Suprapubic skin (tissue), 4 donors: ENCODE results near the gene FRMD4B. TPM values are rescaled to one million over a fixed set of nuclear protein-coding genes. Genes with fewer than 3 reads are reported as not detected.

Experiments
- DNase-seq, 2 donors: peaks; one replicate each; pipeline ENCODE4 v3.0.0-alpha.2; 2019; ENCODE audit warnings: low spot score in 2 of 2
- H3K27ac ChIP-seq: fragments of 200-600 bp; sonication (generic); one replicate; pipeline ENCODE4 v1.5.1; 2019
- H3K27me3 ChIP-seq: fragments of 200-600 bp; sonication (generic); one replicate; pipeline ENCODE4 v1.5.1; 2019
- H3K36me3 ChIP-seq: fragments of 200-600 bp; sonication (generic); one replicate; pipeline ENCODE4 v1.5.1; 2019
- H3K4me1 ChIP-seq: fragments of 200-600 bp; sonication (generic); one replicate; pipeline ENCODE4 v1.5.1; 2019
- H3K4me3 ChIP-seq: fragments of 200-600 bp; sonication (generic); one replicate; pipeline ENCODE4 v1.5.1; 2019; ENCODE audit warnings: mild to moderate bottlenecking
- H3K9me3 ChIP-seq: fragments of 200-600 bp; sonication (generic); one replicate; pipeline ENCODE4 v1.5.1; 2019
- EP300 ChIP-seq: sonication (generic); formaldehyde crosslinking; IDR thresholded peaks from one replicate; pipeline ENCODE4 v1.6.1; 2017; ENCODE audit warnings: antibody characterized with exemption
- POLR2A ChIP-seq, 2 donors: fragments of 450-650 bp; IDR thresholded peaks; one replicate each; pipeline ENCODE4 v1.6.1; 2017; ENCODE audit warnings: antibody characterized with exemption in 2 of 2, mild to moderate bottlenecking in 2 of 2, moderate library complexity in 2 of 2
- POLR2AphosphoS5 ChIP-seq, 3 donors: sonication (generic); formaldehyde crosslinking; IDR thresholded peaks; one replicate each; pipeline ENCODE4 v1.6.1; 2017; ENCODE audit warnings: antibody characterized with exemption in 3 of 3
- WGBS: methylation state at CpG from one replicate; pipeline ENCODE4 v1.1.5; 2018; 5-methylcytosine and 5-hydroxymethylcytosine counted together
- total RNA-seq, 4 donors: library from RNA; depleted of rRNA; stranded (reverse); fragments of >200 nt; gene quantifications; one replicate each; pipeline ENCODE4 v1.1.0, GENCODE V29; 2016
- TF ChIP-seq, protein P1 (sequence below), 2 donors: fragments of 200-600 bp in 1 of 2; fragments of 450-650 bp in 1 of 2; sonication (generic) in 1 of 2; IDR thresholded peaks; one replicate each; pipeline ENCODE4 v1.5.1; 2016 to 2019; ENCODE audit warnings: antibody characterized with exemption in 2 of 2, mild to moderate bottlenecking in 1 of 2, moderate library complexity in 1 of 2

FRMD4B gene
- total RNA-seq, 4 donors from 2014 or later: 53.8 to 75.3 (median 67.8) TPM

DNA sequence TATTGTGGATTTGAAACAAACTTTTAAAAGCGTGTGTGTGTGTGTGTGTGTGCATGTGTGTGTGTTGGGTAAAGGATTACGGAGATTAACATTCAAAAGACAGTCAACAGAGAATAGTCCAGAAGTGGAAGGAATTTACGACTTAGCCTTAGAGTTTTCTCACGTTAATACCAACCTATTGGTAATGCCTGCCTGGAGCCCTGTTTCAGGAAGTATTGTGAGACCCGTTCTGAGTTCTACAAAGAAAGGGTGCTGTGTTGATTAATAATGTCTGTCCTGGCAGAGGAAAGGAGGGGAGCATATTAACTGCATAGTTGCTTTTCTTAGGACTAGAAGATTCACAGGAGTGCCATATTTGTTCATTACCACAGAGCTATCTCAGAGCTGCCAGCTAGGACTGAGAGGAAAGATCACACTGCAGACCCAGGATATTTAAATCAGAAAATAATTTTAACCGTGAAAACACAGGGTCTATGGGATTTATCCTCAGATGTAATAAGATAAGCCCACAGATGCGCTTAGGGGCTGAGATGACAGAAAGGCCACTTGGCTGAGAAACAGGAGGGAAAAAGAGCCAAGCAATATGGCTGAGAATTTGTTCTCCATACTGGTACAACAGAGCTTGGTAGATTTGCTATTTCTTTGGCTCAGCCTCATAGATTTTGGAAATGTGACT is 40.5 kb upstream of the FRMD4B start:
- Histone ChIP-seq H3K4me1 (no peaks in the 10 kb centered on the region), H3K27ac (no peak overlapping the region), H3K27me3 (no peaks in the 10 kb centered on the region), H3K36me3 (no peaks in the 10 kb centered on the region), H3K4me3 (no peak overlapping the region), H3K9me3 (no peaks in the 10 kb centered on the region)
- 73% methylated on average over 7 of the region's 7 CpGs for WGBS
- no peak for TF ChIP-seq EP300
- TF ChIP-seq, protein P1, sequence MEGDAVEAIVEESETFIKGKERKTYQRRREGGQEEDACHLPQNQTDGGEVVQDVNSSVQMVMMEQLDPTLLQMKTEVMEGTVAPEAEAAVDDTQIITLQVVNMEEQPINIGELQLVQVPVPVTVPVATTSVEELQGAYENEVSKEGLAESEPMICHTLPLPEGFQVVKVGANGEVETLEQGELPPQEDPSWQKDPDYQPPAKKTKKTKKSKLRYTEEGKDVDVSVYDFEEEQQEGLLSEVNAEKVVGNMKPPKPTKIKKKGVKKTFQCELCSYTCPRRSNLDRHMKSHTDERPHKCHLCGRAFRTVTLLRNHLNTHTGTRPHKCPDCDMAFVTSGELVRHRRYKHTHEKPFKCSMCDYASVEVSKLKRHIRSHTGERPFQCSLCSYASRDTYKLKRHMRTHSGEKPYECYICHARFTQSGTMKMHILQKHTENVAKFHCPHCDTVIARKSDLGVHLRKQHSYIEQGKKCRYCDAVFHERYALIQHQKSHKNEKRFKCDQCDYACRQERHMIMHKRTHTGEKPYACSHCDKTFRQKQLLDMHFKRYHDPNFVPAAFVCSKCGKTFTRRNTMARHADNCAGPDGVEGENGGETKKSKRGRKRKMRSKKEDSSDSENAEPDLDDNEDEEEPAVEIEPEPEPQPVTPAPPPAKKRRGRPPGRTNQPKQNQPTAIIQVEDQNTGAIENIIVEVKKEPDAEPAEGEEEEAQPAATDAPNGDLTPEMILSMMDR (IDR thresholded peaks at IDR 0.05): no peak
- no peak for TF ChIP-seq POLR2AphosphoS5 (IDR thresholded peaks at IDR 0.05)
- no peak for TF ChIP-seq POLR2A (IDR thresholded peaks at IDR 0.05)
- no peak for DNase-seq

DNA sequence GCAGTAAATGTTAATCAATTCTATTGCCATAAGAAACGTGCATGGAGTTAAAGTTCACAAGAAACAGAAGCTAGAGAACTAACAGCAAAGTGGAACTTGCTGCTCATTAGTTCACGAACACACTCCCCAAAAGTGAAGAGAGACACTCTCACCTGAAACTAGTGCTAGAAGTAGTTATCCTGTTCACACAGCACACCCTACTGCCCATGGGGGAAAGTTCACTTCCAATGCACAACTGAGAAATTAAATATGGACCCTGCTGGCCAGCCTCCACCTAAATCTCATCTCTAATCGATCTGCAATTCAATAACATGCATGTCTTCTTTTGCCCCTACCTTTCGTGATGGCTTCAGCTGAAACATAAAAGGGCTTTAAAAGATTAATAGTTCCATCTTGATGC is 39.4 kb upstream of the FRMD4B start:
- Histone ChIP-seq H3K9me3 (no peaks in the 10 kb centered on the region), H3K4me3 (no peak overlapping the region), H3K27me3 (no peaks in the 10 kb centered on the region), H3K4me1 (no peaks in the 10 kb centered on the region), H3K36me3 (no peaks in the 10 kb centered on the region), H3K27ac (no peak overlapping the region)
- DNase-seq: no peak
- 63% methylated on average over 4 of the region's 4 CpGs for WGBS
- TF ChIP-seq, protein P1 (IDR thresholded peaks at IDR 0.05): peak; percentile 12 to 28
- TF ChIP-seq EP300: no peak

DNA sequence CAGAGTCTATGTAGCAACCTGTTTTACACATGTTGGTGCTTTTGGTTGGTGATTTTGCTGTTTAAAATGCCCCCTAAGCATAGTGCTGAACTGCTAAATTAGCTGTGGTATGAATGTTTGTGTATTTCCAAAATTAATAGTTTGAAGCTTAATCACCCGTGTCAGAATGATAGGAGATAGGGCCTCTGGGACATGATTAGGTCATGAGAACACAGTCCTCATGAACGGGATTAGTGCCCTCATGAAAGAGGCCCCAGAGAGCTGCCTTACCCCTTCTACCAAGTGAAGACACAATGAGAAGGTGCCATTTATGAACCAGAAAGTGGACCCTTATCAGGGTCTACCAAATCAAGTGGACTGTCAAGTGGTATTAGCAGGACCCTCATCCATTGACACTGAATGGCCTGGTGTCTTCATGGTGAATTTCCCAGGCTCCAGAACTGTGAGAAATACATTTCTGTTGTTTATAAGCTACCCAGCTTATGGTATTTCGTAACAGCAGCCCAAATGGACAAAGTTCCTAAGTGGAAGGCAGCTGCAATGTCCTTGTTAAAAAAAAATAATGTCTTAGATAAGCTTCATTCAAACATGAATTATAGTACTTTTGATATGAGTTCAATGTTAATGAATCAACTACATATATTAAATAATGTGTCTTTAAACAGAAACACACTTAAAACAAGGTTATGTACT is 37.7 kb upstream of the FRMD4B start:
- TF ChIP-seq POLR2A (IDR thresholded peaks at IDR 0.05) (no peak), EP300 (no peak), POLR2AphosphoS5 (IDR thresholded peaks at IDR 0.05) (no peak)
- TF ChIP-seq, protein P1 (IDR thresholded peaks at IDR 0.05): no peak
- DNase-seq: no peak
- Histone ChIP-seq H3K9me3 (no peaks in the 10 kb centered on the region), H3K4me1 (no peaks in the 10 kb centered on the region), H3K36me3 (no peaks in the 10 kb centered on the region), H3K4me3 (no peak overlapping the region), H3K27me3 (no peaks in the 10 kb centered on the region), H3K27ac (no peak overlapping the region)
- 86% methylated on average over 3 of the region's 3 CpGs for WGBS

DNA sequence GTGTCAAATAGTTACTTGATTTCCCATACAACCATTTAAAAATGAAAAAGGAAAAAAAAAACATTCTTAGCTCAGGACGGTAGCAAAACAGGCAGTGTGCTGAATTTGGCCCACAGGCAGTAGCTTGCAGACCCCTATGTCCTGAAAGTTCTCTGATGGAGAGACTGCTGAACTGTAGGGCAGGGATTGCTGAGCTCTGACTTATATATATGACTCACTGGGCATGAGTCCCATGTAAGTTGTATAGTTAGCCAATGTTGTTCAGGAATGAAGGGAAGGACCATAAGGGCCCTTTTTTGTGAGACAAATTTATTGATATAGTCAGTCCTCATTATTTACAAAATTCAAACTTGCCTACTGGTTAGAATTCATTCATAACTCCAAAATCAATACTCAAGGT is 36.9 kb upstream of the FRMD4B start:
- Histone ChIP-seq H3K27ac (no peak overlapping the region), H3K4me1 (no peaks in the 10 kb centered on the region), H3K4me3 (no peak overlapping the region), H3K36me3 (no peaks in the 10 kb centered on the region), H3K27me3 (no peaks in the 10 kb centered on the region), H3K9me3 (no peaks in the 10 kb centered on the region)
- WGBS: 96% methylated on average over 1 of the region's 1 CpG
- DNase-seq: no peak
- TF ChIP-seq, protein P1 (IDR thresholded peaks at IDR 0.05): no peak
- no peak for TF ChIP-seq POLR2AphosphoS5 (IDR thresholded peaks at IDR 0.05)
- no peak for TF ChIP-seq EP300
- no peak for TF ChIP-seq POLR2A (IDR thresholded peaks at IDR 0.05)

DNA sequence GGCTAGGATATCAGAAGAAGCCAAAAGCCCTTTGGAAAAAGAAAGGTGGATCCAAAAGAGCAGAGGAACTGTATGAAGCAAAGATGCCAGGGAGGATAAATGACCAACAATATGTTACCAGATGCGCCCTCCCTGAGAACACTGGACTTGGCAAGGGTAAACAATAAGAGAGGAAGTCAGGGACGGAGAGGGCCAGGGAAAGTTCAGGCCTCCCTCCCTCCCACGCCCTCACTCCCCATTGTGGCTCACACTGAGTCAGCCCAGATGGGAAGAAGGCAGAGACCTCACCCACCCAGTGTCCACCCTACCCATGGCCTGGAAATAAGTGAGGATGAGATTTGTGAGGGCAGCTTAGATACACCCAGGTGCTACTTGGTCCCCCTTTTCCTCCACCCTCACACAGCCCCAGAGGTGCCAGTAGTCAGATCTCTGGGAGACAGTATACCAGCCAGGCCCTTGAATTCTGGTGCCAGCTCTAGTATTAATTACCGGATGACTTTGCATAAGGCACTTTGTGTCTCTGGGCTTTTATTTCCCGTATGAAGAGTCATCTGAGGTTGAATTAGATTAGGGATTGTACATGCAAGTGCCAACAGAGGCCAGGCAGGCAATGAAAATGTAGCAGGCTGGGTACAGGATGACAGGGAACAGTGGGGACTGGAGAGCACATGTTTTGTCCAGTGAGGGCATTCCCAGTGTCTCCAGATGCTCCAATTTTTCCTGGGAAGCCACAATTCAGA is 35.1 kb upstream of the FRMD4B start:
- WGBS: 63% methylated on average over 5 of the region's 5 CpGs

More for the DNA sequence above, 35.1 kb upstream of the FRMD4B start:
- TF ChIP-seq EP300 (no peak), POLR2AphosphoS5 (IDR thresholded peaks at IDR 0.05) (no peak), POLR2A (IDR thresholded peaks at IDR 0.05) (no peak)
- TF ChIP-seq, protein P1 (IDR thresholded peaks at IDR 0.05): no peak
- H3K9me3 ChIP-seq: no peaks in the 10 kb centered on the region
- no peaks in the 10 kb centered on the region for H3K4me1 ChIP-seq
- H3K36me3 ChIP-seq: no peaks in the 10 kb centered on the region
- H3K4me3 ChIP-seq: no peak overlapping the region
- no peaks in the 10 kb centered on the region for H3K27me3 ChIP-seq
- DNase-seq: no peak
- H3K27ac ChIP-seq: no peak overlapping the region
